ENCODE measurements around the gene CCDC154. TPM values are rescaled to one million over a fixed set of nuclear protein-coding genes. Genes with fewer than 3 reads are reported as not detected.
"Not testable (repeated sequence)": the region's sequence is repeated elsewhere in the genome, so short reads cannot be mapped to it uniquely, and the experiment has no call there.

Gene CCDC154
- total RNA-seq, 1 donor from 2014 or later, result not detected

DNA sequence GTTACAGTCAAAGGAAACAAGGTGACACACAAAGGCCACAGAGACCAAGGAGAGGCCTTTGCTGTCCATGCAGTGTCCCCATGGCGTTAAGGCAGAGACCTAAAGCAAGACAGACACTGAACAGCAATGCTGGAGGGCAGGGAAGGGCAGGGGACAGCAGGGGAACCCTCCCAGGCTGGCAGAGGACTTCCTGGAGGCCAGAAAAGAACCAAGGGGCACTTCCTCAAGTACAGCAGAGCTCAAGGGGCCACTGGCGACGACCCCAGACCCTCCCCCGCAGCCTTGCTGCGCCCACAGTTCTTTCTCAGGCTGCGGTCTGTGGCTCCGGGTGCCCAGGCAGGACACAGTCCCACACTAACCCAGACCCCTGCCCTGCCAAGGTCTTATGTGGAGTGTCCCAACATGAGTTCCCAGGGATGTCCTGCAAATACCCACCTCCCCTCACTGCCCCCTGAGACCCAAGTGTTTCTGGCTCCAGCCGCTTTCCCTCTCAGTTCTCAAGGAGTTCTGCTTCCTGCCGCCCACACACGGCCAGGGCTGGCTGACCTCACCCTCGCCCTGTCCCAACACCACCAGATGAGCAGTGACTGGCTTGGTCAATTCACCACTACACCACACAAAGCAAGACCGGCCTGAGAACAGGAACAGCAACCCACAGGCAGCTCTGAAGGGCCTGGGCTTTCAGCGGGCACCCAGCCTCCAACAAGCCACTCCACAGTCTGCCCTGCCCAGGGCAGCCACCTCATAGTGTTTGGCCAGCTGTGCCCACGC is 26.3 kb upstream of the CCDC154 start:
- Histone ChIP-seq H3K27me3 (no peaks in the 10 kb centered on the region), H3K36me3 (no peaks in the 10 kb centered on the region), H3K27ac (no peak overlapping the region), H3K4me1 (peaks cover 0 to 16% of the 10 kb centered on the region in 2 donors), H3K9me3 (no peaks in the 10 kb centered on the region), H3K4me3 (no peak overlapping the region)
- intact Hi-C loops (cut with DNase I), result no loop called here
- no peak for DNase-seq (ENCODE audit: low spot score in 2 of 2)
- TF ChIP-seq, protein P1, sequence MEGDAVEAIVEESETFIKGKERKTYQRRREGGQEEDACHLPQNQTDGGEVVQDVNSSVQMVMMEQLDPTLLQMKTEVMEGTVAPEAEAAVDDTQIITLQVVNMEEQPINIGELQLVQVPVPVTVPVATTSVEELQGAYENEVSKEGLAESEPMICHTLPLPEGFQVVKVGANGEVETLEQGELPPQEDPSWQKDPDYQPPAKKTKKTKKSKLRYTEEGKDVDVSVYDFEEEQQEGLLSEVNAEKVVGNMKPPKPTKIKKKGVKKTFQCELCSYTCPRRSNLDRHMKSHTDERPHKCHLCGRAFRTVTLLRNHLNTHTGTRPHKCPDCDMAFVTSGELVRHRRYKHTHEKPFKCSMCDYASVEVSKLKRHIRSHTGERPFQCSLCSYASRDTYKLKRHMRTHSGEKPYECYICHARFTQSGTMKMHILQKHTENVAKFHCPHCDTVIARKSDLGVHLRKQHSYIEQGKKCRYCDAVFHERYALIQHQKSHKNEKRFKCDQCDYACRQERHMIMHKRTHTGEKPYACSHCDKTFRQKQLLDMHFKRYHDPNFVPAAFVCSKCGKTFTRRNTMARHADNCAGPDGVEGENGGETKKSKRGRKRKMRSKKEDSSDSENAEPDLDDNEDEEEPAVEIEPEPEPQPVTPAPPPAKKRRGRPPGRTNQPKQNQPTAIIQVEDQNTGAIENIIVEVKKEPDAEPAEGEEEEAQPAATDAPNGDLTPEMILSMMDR (IDR thresholded peaks at IDR 0.05), result no peak

DNA sequence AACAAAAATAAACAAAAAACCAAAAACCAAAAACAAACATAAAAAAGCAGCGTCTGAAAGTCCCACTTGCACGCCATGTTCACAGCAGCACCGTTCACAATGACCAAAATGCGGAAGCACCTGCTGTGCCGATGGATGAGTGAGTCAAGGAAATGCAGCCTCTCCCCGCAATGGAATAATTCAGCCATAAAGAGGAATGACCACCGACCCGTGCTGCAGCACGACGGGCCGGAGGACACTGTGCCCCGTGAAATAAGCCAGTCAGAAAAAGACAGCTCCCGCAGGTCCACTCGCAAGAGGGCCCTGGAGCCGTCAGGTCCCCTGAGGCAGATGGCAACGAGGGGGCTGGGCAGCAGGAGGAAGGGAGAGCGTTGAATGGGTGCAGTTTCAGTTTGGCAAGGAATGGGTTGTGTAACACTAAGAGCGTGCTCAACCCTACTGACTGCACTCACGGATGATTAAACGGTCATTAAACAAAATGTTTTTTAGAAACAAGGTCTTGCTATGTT is 25.4 kb upstream of the CCDC154 start:
- H3K36me3 ChIP-seq, result no peaks in the 10 kb centered on the region
- H3K27ac ChIP-seq, result no peak overlapping the region
- no peaks in the 10 kb centered on the region for H3K27me3 ChIP-seq
- TF ChIP-seq, protein P1 (IDR thresholded peaks at IDR 0.05), result no peak
- DNase-seq (ENCODE audit: low spot score in 2 of 2), result no peak
- H3K4me3 ChIP-seq, result no peak overlapping the region
- no peaks in the 10 kb centered on the region for H3K9me3 ChIP-seq
- H3K4me1 ChIP-seq, result peaks cover 0 to 12% of the 10 kb centered on the region in 2 donors
- intact Hi-C loops (cut with DNase I), result no loop called here

DNA sequence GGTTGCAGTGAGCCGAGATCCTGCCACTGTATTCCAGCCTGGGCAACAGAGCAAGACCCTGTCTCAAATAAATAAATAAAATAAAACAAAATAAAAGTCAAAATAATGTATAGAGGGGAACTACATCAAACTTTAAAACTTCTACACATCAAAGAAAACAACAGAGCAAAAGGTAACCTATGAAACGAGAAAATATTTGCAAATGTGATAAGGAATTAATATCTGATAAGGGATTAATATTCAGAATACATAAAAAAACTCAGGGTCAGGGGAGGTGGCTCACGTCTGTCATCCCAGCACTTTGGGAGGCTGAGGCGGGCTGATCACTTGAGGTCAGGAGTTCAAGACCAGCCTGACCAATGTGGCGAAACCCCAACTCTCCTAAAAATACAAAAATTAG is 24.8 kb upstream of the CCDC154 start:
- H3K27me3 ChIP-seq; H3K27ac ChIP-seq; H3K4me3 ChIP-seq; H3K4me1 ChIP-seq; DNase-seq (ENCODE audit: low spot score in 2 of 2); H3K36me3 ChIP-seq; intact Hi-C loops (cut with DNase I); H3K9me3 ChIP-seq: not testable (repeated sequence)

DNA sequence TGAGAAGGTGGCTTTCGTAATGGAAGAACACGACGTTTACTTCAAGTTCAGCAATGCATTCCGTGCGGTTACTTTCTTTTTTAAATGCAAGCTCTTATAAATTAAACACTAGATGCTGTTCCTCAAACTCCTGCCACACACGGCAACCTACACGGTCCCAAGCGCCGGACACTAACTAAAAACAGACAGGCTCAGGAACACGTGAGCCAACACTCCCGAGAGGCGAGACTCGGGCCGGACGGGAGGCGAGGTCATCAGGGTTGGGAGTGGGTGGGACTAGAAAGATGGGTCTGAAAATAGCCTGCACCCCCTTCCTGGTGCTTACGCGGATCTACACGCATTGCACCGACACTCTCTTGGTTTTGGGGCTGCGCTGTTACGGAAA is 24.1 kb upstream of the CCDC154 start:
- intact Hi-C loops (cut with DNase I), result no loop called here
- Histone ChIP-seq H3K9me3 (no peaks in the 10 kb centered on the region), H3K27ac (no peak overlapping the region), H3K27me3 (no peaks in the 10 kb centered on the region), H3K36me3 (peaks cover 0 to 8% of the 10 kb centered on the region in 2 donors), H3K4me1 (peaks cover 0 to 3% of the 10 kb centered on the region in 2 donors), H3K4me3 (no peak overlapping the region)
- TF ChIP-seq, protein P1 (IDR thresholded peaks at IDR 0.05), result no peak
- DNase-seq (ENCODE audit: low spot score in 2 of 2), result no peak

DNA sequence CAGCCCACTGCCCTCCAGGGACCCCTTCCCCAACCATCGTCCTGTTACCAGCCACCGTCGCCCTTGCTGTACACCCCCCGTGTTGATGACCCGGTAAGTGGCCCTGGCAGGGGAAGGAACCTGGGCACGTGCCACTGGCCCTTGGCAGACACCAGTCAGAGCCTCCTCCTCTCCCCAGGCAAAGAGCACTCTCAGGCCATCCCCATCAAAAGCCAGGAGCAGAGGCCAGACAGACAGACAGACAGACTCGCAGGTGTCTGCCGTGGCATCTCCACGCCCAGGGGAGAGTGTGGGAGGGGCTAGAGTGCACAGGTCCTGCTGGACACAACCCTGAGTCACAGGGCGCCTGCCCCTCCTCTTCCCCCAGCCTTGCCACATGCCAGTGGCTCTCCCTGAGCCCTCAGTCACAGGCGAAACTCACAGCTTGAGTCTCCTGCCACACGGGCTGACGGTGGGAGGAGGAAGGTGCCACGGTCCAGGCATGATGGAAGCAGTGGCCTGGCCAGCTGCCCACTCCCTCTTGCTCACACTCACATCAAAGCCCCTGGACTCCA is 22.7 kb upstream of the CCDC154 start:
- no peak for DNase-seq (ENCODE audit: low spot score in 2 of 2)
- peaks cover 0 to 8% of the 10 kb centered on the region in 2 donors for H3K36me3 ChIP-seq
- TF ChIP-seq, protein P1 (IDR thresholded peaks at IDR 0.05), result no peak
- no peaks in the 10 kb centered on the region for H3K9me3 ChIP-seq
- H3K4me1 ChIP-seq, result no peaks in the 10 kb centered on the region
- no peak overlapping the region for H3K27ac ChIP-seq
- H3K27me3 ChIP-seq, result no peaks in the 10 kb centered on the region
- H3K4me3 ChIP-seq, result no peak overlapping the region
- intact Hi-C loops (cut with DNase I), result no loop called here

DNA sequence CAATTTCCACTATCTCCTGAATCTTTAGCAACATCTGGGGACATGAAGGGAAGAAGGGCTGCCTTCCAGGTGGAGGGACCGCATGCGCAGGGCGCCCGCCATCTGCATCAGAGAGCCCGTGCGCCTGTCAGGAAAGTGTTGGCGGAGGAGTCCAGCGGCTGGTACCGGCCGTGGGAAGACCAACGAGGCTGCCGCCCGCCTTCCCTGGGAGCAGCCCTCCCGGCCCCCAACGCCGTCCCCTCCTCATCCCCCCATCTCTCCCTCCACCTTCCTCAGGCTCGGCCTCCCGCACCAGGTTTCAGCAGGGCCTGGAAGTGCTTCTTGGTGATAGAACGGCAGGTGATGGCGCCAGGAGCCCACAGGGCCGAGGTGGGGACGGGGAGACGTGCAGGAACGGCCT is 21.7 kb upstream of the CCDC154 start:
- Histone ChIP-seq H3K4me3 (no peak overlapping the region), H3K4me1 (no peaks in the 10 kb centered on the region), H3K36me3 (peaks cover 4 to 18% of the 10 kb centered on the region in 2 donors), H3K9me3 (no peaks in the 10 kb centered on the region), H3K27ac (no peak overlapping the region), H3K27me3 (no peaks in the 10 kb centered on the region)
- intact Hi-C loops (cut with DNase I), result no loop called here
- DNase-seq (ENCODE audit: low spot score in 2 of 2), result no peak
- TF ChIP-seq, protein P1 (IDR thresholded peaks at IDR 0.05), result no peak

Measured in ascending aorta (tissue), 2 donors.